Activated B cell treated with CpG ODN at 0.5 μM for 24 hours (primary cell): ENCODE measurements around the gene PDE1A. TPM values are rescaled to one million over a fixed set of nuclear protein-coding genes. Genes with fewer than 3 reads are reported as not detected.

Experiments
- ATAC-seq: fragments of 200-7000 bp; cut with Tn5 transposase; one replicate; pipeline ENCODE4 v1.10.0; 2021; ENCODE audit warnings: low read depth, mild to moderate bottlenecking, moderate library complexity
- CTCF ChIA-PET: fragments of 350-600 bp; sonication (Branson Sonifier 250); formaldehyde crosslinking; loops from one replicate; lab custom pipeline; 2021; ENCODE audit warnings: antibody characterized with exemption; lab: Charles Lee
- POLR2A ChIA-PET: fragments of 350-600 bp; sonication (Branson Sonifier 250); formaldehyde crosslinking; loops from one replicate; lab custom pipeline; 2021; ENCODE audit warnings: antibody characterized with exemption; lab: Charles Lee
- DNase-seq: peaks from one replicate; pipeline ENCODE4 v3.0.0; 2022
- H3K27ac Mint-ChIP-seq: one replicate; pipeline ENCODE4 v1.8.0; 2020; ENCODE audit warnings: mixed read lengths
- H3K27me3 Mint-ChIP-seq: one replicate; pipeline ENCODE4 v1.8.0; 2021; ENCODE audit warnings: mixed read lengths
- H3K36me3 Mint-ChIP-seq: one replicate; pipeline ENCODE4 v1.8.0; 2021; ENCODE audit warnings: low read depth, mixed read lengths
- H3K4me1 Mint-ChIP-seq: one replicate; pipeline ENCODE4 v1.8.0; 2021; ENCODE audit warnings: mixed read lengths
- H3K4me3 Mint-ChIP-seq: one replicate; pipeline ENCODE4 v1.8.0; 2020; ENCODE audit warnings: mild to moderate bottlenecking, mixed read lengths
- H3K9me3 Mint-ChIP-seq: one replicate; pipeline ENCODE4 v1.8.0; 2020; ENCODE audit warnings: mixed read lengths
- intact Hi-C: fragments of 100-400 bp; cut with micrococcal nuclease; formaldehyde crosslinking; loops from one replicate; pipeline ENCODE4 v1.15.1; 2024
- total RNA-seq: library from RNA; stranded (reverse); gene quantifications from 2 replicates; pipeline ENCODE4 v1.2.3, GENCODE V29; 2022
- TF ChIP-seq, protein P1 (sequence below): fragments of 200-600 bp; IDR thresholded peaks from one replicate; pipeline ENCODE4 v1.8.0; 2022; ENCODE audit warnings: antibody characterized with exemption, mild to moderate bottlenecking

The PDE1A gene
- total RNA-seq, 1 donor from 2014 or later: not detected

DNA sequence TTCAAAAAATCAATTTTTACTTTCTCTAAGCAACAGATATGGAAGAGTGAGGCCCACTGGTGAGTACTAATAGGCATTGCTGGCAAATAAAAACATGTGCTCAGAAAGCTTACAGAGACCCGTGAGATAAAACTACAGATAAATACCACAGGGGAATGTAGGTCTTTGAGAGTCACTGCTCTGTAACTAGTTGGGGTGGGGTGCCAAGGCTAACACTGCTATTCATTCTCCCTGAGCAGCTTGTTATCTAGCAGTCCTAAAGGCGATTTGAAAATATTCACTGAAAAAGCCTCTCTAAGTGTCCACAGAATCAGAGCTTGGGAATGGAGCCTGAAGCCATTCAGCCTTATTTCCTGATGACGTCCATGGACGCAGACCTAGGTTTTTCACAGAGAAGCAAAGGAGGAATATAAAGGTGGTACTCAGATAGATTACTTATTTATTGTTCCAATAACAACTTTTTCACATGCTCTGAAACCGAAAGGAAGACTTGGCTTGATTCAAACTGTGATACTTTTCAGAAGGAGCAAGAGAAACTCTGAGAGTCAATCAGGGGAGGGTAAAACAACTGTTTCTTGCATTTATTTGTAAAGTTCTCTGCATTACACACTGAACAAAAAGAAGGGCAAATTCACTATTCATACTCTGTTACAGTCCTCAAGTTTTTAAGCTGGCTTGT lies 252.8 kb downstream of the PDE1A start:
- TF ChIP-seq, protein P1, sequence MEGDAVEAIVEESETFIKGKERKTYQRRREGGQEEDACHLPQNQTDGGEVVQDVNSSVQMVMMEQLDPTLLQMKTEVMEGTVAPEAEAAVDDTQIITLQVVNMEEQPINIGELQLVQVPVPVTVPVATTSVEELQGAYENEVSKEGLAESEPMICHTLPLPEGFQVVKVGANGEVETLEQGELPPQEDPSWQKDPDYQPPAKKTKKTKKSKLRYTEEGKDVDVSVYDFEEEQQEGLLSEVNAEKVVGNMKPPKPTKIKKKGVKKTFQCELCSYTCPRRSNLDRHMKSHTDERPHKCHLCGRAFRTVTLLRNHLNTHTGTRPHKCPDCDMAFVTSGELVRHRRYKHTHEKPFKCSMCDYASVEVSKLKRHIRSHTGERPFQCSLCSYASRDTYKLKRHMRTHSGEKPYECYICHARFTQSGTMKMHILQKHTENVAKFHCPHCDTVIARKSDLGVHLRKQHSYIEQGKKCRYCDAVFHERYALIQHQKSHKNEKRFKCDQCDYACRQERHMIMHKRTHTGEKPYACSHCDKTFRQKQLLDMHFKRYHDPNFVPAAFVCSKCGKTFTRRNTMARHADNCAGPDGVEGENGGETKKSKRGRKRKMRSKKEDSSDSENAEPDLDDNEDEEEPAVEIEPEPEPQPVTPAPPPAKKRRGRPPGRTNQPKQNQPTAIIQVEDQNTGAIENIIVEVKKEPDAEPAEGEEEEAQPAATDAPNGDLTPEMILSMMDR: no peak
- no peak for ATAC-seq
- Mint-ChIP-seq H3K4me3 (no peak overlapping the region), H3K27ac (no peak overlapping the region), H3K9me3 (no peaks in the 10 kb centered on the region), H3K36me3 (no peaks in the 10 kb centered on the region), H3K27me3 (no peaks in the 10 kb centered on the region), H3K4me1 (no peaks in the 10 kb centered on the region)
- no peak for DNase-seq
- CTCF ChIA-PET: interaction anchor here (1.8 kb wide), 1 partner anchor 11 kb away, joined by 4 read pairs; no protein-coding TSS in a partner anchor
- POLR2A ChIA-PET: no interaction called here
- intact Hi-C loops: no loop called here

DNA sequence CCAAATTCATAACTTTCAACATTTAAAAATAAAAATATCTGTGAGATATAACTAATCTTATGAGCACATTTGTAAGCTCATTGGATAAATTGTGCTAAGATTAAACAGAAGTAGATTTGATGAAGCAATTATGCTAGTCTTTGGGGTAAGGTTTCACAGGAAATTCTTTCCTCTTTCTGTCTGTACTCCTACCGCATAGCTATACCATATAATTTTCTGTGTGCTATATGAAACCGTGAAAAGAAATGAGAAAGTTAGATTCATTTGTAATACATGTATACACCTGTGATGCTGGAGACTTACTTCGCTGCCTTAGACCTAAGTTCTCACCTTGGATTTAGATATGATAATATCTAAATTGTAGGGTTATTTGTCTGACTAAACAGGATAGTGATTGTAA lies 256.5 kb downstream of the PDE1A start:
- Mint-ChIP-seq H3K4me1 (no peaks in the 10 kb centered on the region), H3K36me3 (no peaks in the 10 kb centered on the region), H3K27ac (no peak overlapping the region), H3K9me3 (no peaks in the 10 kb centered on the region), H3K4me3 (no peak overlapping the region), H3K27me3 (no peaks in the 10 kb centered on the region)
- intact Hi-C loops: no loop called here
- TF ChIP-seq, protein P1: no peak
- CTCF ChIA-PET: interaction anchor here (1.4 kb wide), 1 partner anchor 15 kb away, joined by 4 read pairs; no protein-coding TSS in a partner anchor
- ATAC-seq (no peak), DNase-seq (no peak)
- POLR2A ChIA-PET: no interaction called here

DNA sequence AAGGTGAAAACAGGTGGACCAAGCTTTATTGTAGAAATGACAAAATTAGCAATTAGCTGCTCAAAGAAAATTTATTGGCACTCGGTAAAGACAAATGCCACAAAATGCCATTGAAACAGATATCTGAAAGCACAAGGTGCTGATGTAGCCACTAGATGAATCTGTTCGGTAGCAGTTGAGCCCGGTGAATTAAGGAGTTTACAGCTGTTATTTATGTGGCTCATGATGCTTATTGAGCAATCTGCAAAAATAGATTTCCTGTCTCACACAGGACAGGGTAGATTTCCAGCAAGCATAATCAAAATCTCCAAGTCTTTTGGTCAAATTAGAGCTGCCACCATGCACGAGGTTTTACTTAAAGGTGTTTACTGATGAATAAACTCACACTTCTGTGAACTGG lies 259.0 kb downstream of the PDE1A start:
- DNase-seq (no peak), ATAC-seq (no peak)
- intact Hi-C loops: no loop called here
- H3K36me3 Mint-ChIP-seq: no peaks in the 10 kb centered on the region
- no peaks in the 10 kb centered on the region for H3K27me3 Mint-ChIP-seq
- H3K9me3 Mint-ChIP-seq: no peaks in the 10 kb centered on the region
- H3K4me1 Mint-ChIP-seq: no peaks in the 10 kb centered on the region
- no peak overlapping the region for H3K4me3 Mint-ChIP-seq
- TF ChIP-seq, protein P1: no peak
- POLR2A ChIA-PET: no interaction called here
- CTCF ChIA-PET: no interaction called here
- H3K27ac Mint-ChIP-seq: no peak overlapping the region

DNA sequence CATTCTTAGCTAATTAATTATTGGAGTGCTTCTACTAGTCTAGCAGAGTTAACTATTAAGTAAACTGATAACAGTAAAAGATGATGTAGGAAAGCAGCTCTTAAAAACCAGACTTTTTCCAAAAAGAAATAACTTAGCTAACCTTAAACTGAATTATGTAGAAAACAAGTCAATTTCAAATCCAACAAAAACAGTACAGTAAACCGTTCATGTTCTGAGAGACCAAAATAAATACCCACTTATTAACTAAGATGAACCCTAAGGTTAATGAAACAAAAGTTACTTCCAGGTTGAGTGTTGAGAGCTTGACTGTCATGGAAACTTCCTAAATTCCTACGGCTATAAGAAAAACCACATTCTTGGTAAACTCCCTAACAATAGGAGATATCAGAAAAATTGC lies 260.0 kb downstream of the PDE1A start:
- H3K27ac Mint-ChIP-seq: no peak overlapping the region
- no peak overlapping the region for H3K4me3 Mint-ChIP-seq
- no peaks in the 10 kb centered on the region for H3K4me1 Mint-ChIP-seq
- H3K27me3 Mint-ChIP-seq: no peaks in the 10 kb centered on the region
- ChIA-PET CTCF (no interaction called here), POLR2A (no interaction called here)
- DNase-seq: no peak
- H3K9me3 Mint-ChIP-seq: no peaks in the 10 kb centered on the region
- TF ChIP-seq, protein P1: no peak
- no peaks in the 10 kb centered on the region for H3K36me3 Mint-ChIP-seq
- no peak for ATAC-seq
- intact Hi-C loops: no loop called here

DNA sequence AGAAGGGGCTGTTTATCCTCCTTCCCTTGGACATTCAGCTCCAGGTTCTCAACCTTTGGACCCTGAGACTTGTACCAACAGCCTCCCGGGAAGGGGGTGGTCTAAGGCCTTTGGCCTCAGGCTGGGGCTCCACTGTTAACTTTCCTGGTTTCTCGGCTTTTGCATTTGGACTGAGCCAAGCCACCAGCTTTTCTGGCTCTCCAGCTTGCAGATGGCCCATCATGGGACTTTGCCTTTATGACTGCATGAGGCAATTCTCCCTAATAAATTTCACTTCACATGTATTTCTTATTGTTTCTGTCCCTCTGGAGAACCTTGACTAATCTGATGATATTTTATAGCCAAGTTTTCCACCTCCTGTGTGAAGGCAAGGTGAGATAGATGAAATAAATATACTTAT lies 260.4 kb downstream of the PDE1A start:
- ATAC-seq (no peak), DNase-seq (no peak)
- ChIA-PET CTCF (no interaction called here), POLR2A (no interaction called here)
- intact Hi-C loops: no loop called here
- Mint-ChIP-seq H3K4me1 (no peaks in the 10 kb centered on the region), H3K9me3 (no peaks in the 10 kb centered on the region), H3K4me3 (no peak overlapping the region), H3K27ac (no peak overlapping the region), H3K36me3 (no peaks in the 10 kb centered on the region), H3K27me3 (no peaks in the 10 kb centered on the region)
- TF ChIP-seq, protein P1: no peak
